Psoas muscle (tissue), 8 donors: ENCODE measurements around the gene SSTR5. TPM values are rescaled to one million over a fixed set of nuclear protein-coding genes. Genes with fewer than 3 reads are reported as not detected.

Experiments
- ATAC-seq, 4 donors: fragments of 200-7000 bp; cut with Tn5 transposase; one replicate each; pipeline ENCODE4 v1.9.1; 2020; ENCODE audit warnings: moderate library complexity in 3 of 4, mild to moderate bottlenecking in 2 of 4
- DNase-seq, 2 donors: peaks; one replicate each; pipeline ENCODE4 v3.0.0-alpha.2; 2020
- H3K27ac ChIP-seq: fragments of 200-600 bp; one replicate; pipeline ENCODE4 v1.8.0; 2022
- H3K27me3 ChIP-seq, 3 donors: fragments of 200-600 bp in 1 of 3; one replicate each; pipeline versions ENCODE4 v1.6.1 to v1.8.0; 2013 to 2022; ENCODE audit warnings: low read length in 2 of 3, mild to moderate bottlenecking in 2 of 3, moderate library complexity in 1 of 3; ENCODE audit not compliant: insufficient read depth in 3 of 3
- H3K36me3 ChIP-seq, 2 donors: fragments of 200-600 bp in 1 of 2; one replicate each; pipeline versions ENCODE4 v1.6.1 to v1.8.0; 2013 to 2022; ENCODE audit warnings: low read depth in 1 of 2, mild to moderate bottlenecking in 1 of 2, moderate library complexity in 1 of 2; ENCODE audit not compliant: insufficient read depth in 1 of 2
- H3K4me1 ChIP-seq: fragments of 200-600 bp; one replicate; pipeline ENCODE4 v1.8.0; 2022
- H3K4me3 ChIP-seq: fragments of 200-600 bp; one replicate; pipeline ENCODE4 v1.8.0; 2022; ENCODE audit warnings: mild to moderate bottlenecking
- H3K9me3 ChIP-seq: fragments of 200-600 bp; one replicate; pipeline ENCODE4 v1.8.0; 2022
- CTCF ChIP-seq: fragments of 200-600 bp; IDR thresholded peaks from one replicate; pipeline ENCODE4 v1.8.0; 2022; ENCODE audit warnings: antibody characterized with exemption
- WGBS, 3 donors: extraction: QIAGEN DNeasy Blood & Tissue Kit; methylation state at CpG; one replicate each; pipeline versions ENCODE4 v1.1.6 to v1.1.7; 2013; 5-methylcytosine and 5-hydroxymethylcytosine counted together
- intact Hi-C, 2 donors: fragments of 100-400 bp; cut with DNase I; formaldehyde crosslinking; loops; one replicate each; pipeline versions ENCODE4 v1.11.0 to v1.14.2; 2022
- polyA plus RNA-seq, 3 donors: library from polyadenylated mRNA; stranded (reverse); fragments of 200-250 nt; gene quantifications; one replicate each; pipeline ENCODE4 v1.2.3, GENCODE V29; 2013
- total RNA-seq, 4 donors: library from RNA; stranded (reverse); fragmentation: NEBNext Ultra II Directional in 2 of 4; extraction: Animal tissue kit (Norgen Biotek cat#: 25700) in 2 of 4; gene quantifications; one replicate each; pipeline versions ENCODE4 v1.2.1 to v1.2.4, GENCODE V29; 2021 to 2023
- donor health status: healthy with polysubstance abuse.
- donor health status: DM: no; HTN: no; CAD: no; lungs with moderate emphysema.
- donor health status: Bipolar disorder and iron deficiency.
- donor health status: healthy.
- donor health status: DM: yes; HTN: yes; CAD: no.
- donor health status: DM: no; HTN: no; CAD: no.
- donor health status: DM: no; HTN: no; CAD: no.
- donor health status: DM: yes; HTN: yes; CAD: no.

The SSTR5 gene
- total and polyA plus RNA-seq, 7 donors, result 0.03 to 0.32 (median 0.08) TPM; not detected in 3

GRCh38 chr16:1057252-1057932 lies 15.2 kb upstream of the SSTR5 start:
- no peak overlapping the region for H3K4me3 ChIP-seq
- 13 to 14% (median 13%) methylated on average over 27 to 33 of the region's 33 CpGs for WGBS, 3 donors
- H3K27me3 ChIP-seq, result peaks cover 0 to 53% (median 8%) of the 10 kb centered on the region in 3 donors
- H3K9me3 ChIP-seq, result no peaks in the 10 kb centered on the region
- no peak overlapping the region for H3K27ac ChIP-seq
- DNase-seq, result peak in 1 of 2 donors; percentile 76
- peak; percentile 64 to 90 (median 78) for ATAC-seq
- H3K36me3 ChIP-seq, result no peaks in the 10 kb centered on the region
- no peaks in the 10 kb centered on the region for H3K4me1 ChIP-seq
- peak; percentile 86 for TF ChIP-seq CTCF
- intact Hi-C loops, result loop anchor here (1.0 to 10.0 kb wide), 5 partner anchors 45 to 347 kb away; no protein-coding TSS in a partner anchor

GRCh38 chr16:1058216-1058615 lies 14.3 kb upstream of the SSTR5 start:
- Histone ChIP-seq H3K27ac (no peak overlapping the region), H3K27me3 (peaks cover 0 to 47% (median 6%) of the 10 kb centered on the region in 3 donors), H3K4me3 (no peak overlapping the region), H3K4me1 (no peaks in the 10 kb centered on the region), H3K36me3 (no peaks in the 10 kb centered on the region), H3K9me3 (no peaks in the 10 kb centered on the region)
- WGBS, 3 donors, result 42 to 56% (median 53%) methylated on average over 12 to 14 of the region's 14 CpGs
- no peak for TF ChIP-seq CTCF
- ATAC-seq (no peak), DNase-seq (no peak)
- intact Hi-C loops, result loop anchor here (5.0 to 10.0 kb wide), 3 partner anchors 134 to 346 kb away; no protein-coding TSS in a partner anchor

GRCh38 chr16:1059310-1059709 lies 13.2 kb upstream of the SSTR5 start:
- Histone ChIP-seq H3K4me1 (no peaks in the 10 kb centered on the region), H3K27ac (no peak overlapping the region), H3K9me3 (no peaks in the 10 kb centered on the region), H3K36me3 (no peaks in the 10 kb centered on the region), H3K27me3 (peaks cover 0 to 44% (median 4%) of the 10 kb centered on the region in 3 donors), H3K4me3 (no peak overlapping the region)
- 87 to 92% (median 92%) methylated on average over 3 of the region's 3 CpGs for WGBS, 3 donors
- no peak for ATAC-seq
- intact Hi-C loops, result loop anchor here (5.0 to 10.0 kb wide), 3 partner anchors 133 to 347 kb away; no protein-coding TSS in a partner anchor
- TF ChIP-seq CTCF, result no peak
- DNase-seq, result no peak

GRCh38 chr16:1060416-1061340 lies 11.9 kb upstream of the SSTR5 start:
- intact Hi-C loops, result no loop called here
- DNase-seq, result no peak
- H3K27me3 ChIP-seq, result peaks cover 0 to 45% (median 7%) of the 10 kb centered on the region in 3 donors
- WGBS, 3 donors, result 60 to 65% (median 63%) methylated on average over 41 to 42 of the region's 42 CpGs
- H3K36me3 ChIP-seq, result no peaks in the 10 kb centered on the region
- no peak overlapping the region for H3K27ac ChIP-seq
- H3K4me1 ChIP-seq, result no peaks in the 10 kb centered on the region
- no peak overlapping the region for H3K4me3 ChIP-seq
- no peak for TF ChIP-seq CTCF
- ATAC-seq, result no peak
- H3K9me3 ChIP-seq, result no peaks in the 10 kb centered on the region
